GM13976 (cell line): ENCODE data around the gene SLC19A1.

Experiments
- DNase-seq: peaks from one replicate; pipeline ENCODE4 v3.0.0; 2012; ENCODE audit warnings: low spot score
- in situ Hi-C: fragments of 300-500 bp; cut with MboI; formaldehyde crosslinking; loops from one replicate; pipeline ENCODE4 v1.12.0; 2022; ENCODE audit warnings: low sequenced_read_pairs, mixed read lengths, inconsistent platforms; ENCODE audit not compliant: unreplicated experiment
- TF ChIP-seq, protein P1 (sequence below): IDR thresholded peaks from 2 replicates; pipeline ENCODE4 v1.5.1; 2012; ENCODE audit warnings: borderline replicate concordance, mild to moderate bottlenecking; ENCODE audit not compliant: insufficient read depth; ENCODE audit errors: extremely low read depth, missing control alignments, control extremely low read depth

Gene SLC19A1

GRCh38 chr21:45475797-45476570 lies 66.3 kb downstream of the SLC19A1 start:
- in situ Hi-C loops, result no loop called here
- TF ChIP-seq, protein P1, sequence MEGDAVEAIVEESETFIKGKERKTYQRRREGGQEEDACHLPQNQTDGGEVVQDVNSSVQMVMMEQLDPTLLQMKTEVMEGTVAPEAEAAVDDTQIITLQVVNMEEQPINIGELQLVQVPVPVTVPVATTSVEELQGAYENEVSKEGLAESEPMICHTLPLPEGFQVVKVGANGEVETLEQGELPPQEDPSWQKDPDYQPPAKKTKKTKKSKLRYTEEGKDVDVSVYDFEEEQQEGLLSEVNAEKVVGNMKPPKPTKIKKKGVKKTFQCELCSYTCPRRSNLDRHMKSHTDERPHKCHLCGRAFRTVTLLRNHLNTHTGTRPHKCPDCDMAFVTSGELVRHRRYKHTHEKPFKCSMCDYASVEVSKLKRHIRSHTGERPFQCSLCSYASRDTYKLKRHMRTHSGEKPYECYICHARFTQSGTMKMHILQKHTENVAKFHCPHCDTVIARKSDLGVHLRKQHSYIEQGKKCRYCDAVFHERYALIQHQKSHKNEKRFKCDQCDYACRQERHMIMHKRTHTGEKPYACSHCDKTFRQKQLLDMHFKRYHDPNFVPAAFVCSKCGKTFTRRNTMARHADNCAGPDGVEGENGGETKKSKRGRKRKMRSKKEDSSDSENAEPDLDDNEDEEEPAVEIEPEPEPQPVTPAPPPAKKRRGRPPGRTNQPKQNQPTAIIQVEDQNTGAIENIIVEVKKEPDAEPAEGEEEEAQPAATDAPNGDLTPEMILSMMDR, result no peak
- no peak for DNase-seq

- TF ChIP-seq, protein P1, result no peak
- DNase-seq, result no peak
Observed at GRCh38 chr21:45475004-45475685, 67.1 kb downstream of the SLC19A1 start.

DNA sequence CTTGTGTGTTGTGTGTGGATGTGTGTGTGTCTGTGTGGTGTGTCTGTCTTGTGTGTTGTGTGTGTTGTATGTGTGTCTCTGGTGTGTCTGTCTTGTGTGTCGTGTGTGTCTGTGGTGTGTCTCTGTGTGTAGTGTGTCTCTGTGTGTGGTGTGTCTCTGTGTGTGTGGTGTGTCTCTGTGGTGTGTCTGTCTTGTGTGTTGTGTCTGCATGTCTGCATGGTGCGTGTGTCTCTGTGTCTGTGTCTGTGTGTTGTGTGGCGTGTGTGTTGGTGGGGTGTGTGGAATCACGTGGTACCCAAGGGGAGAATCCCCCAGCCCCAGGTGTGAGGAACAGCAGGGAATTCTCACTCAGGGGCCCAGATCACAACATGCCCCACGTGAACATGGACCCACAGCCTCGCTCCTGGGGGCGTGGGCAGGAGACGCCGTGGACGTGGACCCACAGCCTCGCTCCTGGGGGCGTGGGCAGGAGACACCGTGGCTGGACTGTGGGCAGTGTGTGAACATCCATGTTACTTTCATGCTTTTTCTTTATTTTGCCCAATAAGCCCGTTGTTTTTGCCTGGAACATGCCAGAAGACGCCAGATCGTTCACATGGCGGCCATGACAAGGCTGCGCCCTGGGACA lies 67.8 kb downstream of the SLC19A1 start:
- no peak for DNase-seq
- in situ Hi-C loops, result no loop called here
- TF ChIP-seq, protein P1, result no peak

More at GRCh38 chr21:45475004-45475685, 67.1 kb downstream of the SLC19A1 start:
- in situ Hi-C loops, result no loop called here

DNA sequence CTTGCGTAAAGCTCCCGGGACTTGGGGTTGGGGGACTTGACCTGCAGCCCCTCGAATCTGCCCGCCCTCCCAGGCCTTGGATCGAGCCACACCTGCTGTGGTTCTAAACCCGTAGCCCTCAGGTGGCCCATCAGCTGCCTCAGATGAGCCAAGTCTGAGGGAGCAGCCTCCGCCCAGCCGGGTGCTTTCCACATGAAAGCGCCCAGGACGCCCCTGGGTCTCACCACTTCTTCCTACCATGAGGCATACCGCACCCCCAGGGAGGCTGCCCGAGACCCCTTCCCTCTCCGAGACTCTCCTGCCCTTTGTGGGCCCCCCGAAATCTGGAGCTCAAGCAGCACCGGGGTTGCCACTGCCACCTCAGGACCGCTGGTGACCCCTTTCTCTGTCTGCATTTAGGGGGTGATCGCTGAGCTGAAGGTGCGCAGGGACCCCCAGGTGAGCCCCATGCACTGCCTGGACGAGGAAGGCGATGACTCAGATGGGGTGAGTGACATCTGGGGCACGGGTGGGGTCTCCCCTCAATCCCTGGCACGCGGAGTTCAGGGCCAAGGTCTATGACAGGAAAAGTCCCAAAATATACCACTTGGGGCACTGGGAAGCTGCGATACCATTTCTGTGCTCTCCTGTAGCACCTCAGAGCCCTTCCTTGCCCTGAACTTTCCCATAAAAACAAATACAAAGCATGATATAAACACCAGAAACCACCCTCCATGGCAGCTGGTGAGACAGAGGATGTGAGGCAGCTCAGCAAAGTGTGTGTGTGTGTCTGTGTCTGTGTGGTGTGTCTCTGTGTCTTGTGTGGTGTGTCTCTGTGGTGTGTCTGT lies 68.5 kb downstream of the SLC19A1 start:
- no peak for DNase-seq
- in situ Hi-C loops, result no loop called here
- TF ChIP-seq, protein P1, result no peak

- TF ChIP-seq, protein P1, result no peak
- no peak for DNase-seq
- in situ Hi-C loops, result no loop called here
Observed at GRCh38 chr21:45472445-45473365, 69.5 kb downstream of the SLC19A1 start.
